SU-DHL-6 (cell line): Measurements from ENCODE around the gene TRIP13.

Experiments used
- CTCF ChIP-seq: fragments of 200-600 bp; sonication (generic); IDR thresholded peaks from one replicate; pipeline ENCODE4 v1.5.1; 2017; ENCODE audit warnings: antibody characterized with exemption, mild to moderate bottlenecking, low read length, moderate library complexity; ENCODE audit not compliant: insufficient read depth, poor library complexity, severe bottlenecking
- EZH2phosphoT487 ChIP-seq: fragments of 200-600 bp; sonication (generic), shearing (Covaris generic); conservative IDR thresholded peaks from 2 replicates; pipeline ENCODE4 v1.6.1; 2018; ENCODE audit warnings: mild to moderate bottlenecking, antibody characterized with exemption, low read length, moderate library complexity, mixed read lengths

- TF ChIP-seq CTCF (no peak), EZH2phosphoT487 (no peak)
Observed at GRCh38 chr5:854217-854616, 38.5 kb upstream of the TRIP13 start.
